ENCODE data around the gene TMEM92. TPM values are rescaled to one million over a fixed set of nuclear protein-coding genes. Genes with fewer than 3 reads are reported as not detected.

Gene TMEM92
- total RNA-seq = 2.4 TPM
- not detected for polyA plus RNA-seq (ENCODE audit: insufficient read depth, low read depth, low replicate concordance)
- long read RNA-seq, donor 1, partial matches to known transcripts = 0 of 1 reads
- long read RNA-seq, donor 1, other reads (novel, unspliced or antisense) = 0 of 1 reads
- long read RNA-seq, donor 2, partial matches to known transcripts = 0 of 1 reads
- long read RNA-seq, donor 2, other reads (novel, unspliced or antisense) = 0 of 1 reads
- long read RNA-seq, donor 3, partial matches to known transcripts = 0 of 1 reads
- long read RNA-seq, donor 3, other reads (novel, unspliced or antisense) = 0 of 1 reads
- long read RNA-seq, donor 4, partial matches to known transcripts = 0 of 1 reads
- long read RNA-seq, donor 4, other reads (novel, unspliced or antisense) = 0 of 1 reads
- long read RNA-seq, donor 5 = 0 reads
- long read RNA-seq, donor 6 = 0 reads
- long read RNA-seq, donor 7, partial matches to known transcripts = 0 of 3 reads
- long read RNA-seq, donor 7, other reads (novel, unspliced or antisense) = 2 of 3 reads
- long read RNA-seq, donor 8 = 0 reads
- long read RNA-seq, donor 9 = 0 reads
- long read RNA-seq, donor 10, partial matches to known transcripts = 0 of 2 reads
- long read RNA-seq, donor 10, other reads (novel, unspliced or antisense) = 0 of 2 reads

GRCh38 chr17:50274142-50274896, at the start of gene TMEM92:
TSS of gene TMEM92 (plus strand) at chr17:50274466. CDS start at chr17:50274502, 36 bp downstream.
- H3K27me3 ChIP-seq (ENCODE audit: control insufficient read depth, insufficient read depth, low read length) = no peaks in the 10 kb centered on the region
- no peak within 1 kb of the TSS for H3K27ac ChIP-seq (ENCODE audit: low read depth in 2 of 2, low read length in 2 of 2)
- no peak within 1 kb of the TSS for H3K9ac ChIP-seq (ENCODE audit: low read length in 3 of 3)
- peak in 4 of 5 donors; percentile 60 to 82 (median 73) for DNase-seq
- H3K9me3 ChIP-seq (ENCODE audit: control insufficient read depth in 2 of 3, insufficient read depth in 1 of 3, low read length in 3 of 3) = no peaks in the 10 kb centered on the region
- FAIRE-seq = no peak
- TF ChIP-seq, protein P1, sequence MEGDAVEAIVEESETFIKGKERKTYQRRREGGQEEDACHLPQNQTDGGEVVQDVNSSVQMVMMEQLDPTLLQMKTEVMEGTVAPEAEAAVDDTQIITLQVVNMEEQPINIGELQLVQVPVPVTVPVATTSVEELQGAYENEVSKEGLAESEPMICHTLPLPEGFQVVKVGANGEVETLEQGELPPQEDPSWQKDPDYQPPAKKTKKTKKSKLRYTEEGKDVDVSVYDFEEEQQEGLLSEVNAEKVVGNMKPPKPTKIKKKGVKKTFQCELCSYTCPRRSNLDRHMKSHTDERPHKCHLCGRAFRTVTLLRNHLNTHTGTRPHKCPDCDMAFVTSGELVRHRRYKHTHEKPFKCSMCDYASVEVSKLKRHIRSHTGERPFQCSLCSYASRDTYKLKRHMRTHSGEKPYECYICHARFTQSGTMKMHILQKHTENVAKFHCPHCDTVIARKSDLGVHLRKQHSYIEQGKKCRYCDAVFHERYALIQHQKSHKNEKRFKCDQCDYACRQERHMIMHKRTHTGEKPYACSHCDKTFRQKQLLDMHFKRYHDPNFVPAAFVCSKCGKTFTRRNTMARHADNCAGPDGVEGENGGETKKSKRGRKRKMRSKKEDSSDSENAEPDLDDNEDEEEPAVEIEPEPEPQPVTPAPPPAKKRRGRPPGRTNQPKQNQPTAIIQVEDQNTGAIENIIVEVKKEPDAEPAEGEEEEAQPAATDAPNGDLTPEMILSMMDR (IDR thresholded peaks at IDR 0.05; ENCODE audit: borderline replicate concordance, extremely low read depth, insufficient read depth) = no peak
- no peaks in the 10 kb centered on the region for H3K36me3 ChIP-seq (ENCODE audit: control insufficient read depth in 2 of 3, insufficient read depth in 3 of 3, low read length in 3 of 3)
- H3K4me1 ChIP-seq (ENCODE audit: control insufficient read depth in 2 of 3, insufficient read depth in 2 of 3, low read depth in 1 of 3, low read length in 3 of 3) = peaks cover 0 to 4% (median 0%) of the 10 kb centered on the region in 3 donors
- H3K4me3 ChIP-seq (ENCODE audit: low read length in 3 of 3) = no peak within 1 kb of the TSS
- intact Hi-C loops (cut with DNase I) = no loop called here

DNA sequence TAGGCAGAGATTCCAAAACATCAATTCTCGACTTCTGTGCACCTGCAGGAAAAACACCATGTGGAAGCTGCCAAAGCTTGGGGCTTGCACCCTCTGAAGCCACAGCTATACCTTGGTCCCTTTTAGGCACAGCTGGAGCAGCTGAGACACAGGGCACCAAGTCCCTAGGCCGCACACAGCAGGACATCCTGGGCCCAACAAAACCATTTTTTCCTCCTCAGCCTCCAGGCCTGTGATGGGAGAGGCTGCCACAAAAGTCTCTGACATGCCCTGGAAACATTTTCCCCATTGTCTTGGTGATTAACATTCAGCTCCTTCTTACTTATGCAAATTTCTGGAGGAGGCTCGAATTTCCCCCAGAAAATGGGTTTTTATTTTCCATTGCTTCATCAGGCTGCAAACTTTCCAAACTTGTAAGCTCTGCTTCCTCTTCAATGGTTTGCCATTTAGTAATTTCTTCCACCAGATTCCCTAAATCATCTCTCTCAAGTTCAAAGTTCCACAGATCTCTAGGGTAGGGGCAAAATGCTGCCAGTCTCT, 48.5 kb upstream of the TMEM92 start:
- Histone ChIP-seq H3K4me1 (ENCODE audit: control insufficient read depth in 2 of 3, insufficient read depth in 2 of 3, low read depth in 1 of 3, low read length in 3 of 3) (peaks cover 0 to 2% (median 0%) of the 10 kb centered on the region in 3 donors), H3K36me3 (ENCODE audit: control insufficient read depth in 2 of 3, insufficient read depth in 3 of 3, low read length in 3 of 3) (no peaks in the 10 kb centered on the region), H3K9ac (ENCODE audit: low read length in 3 of 3) (no peak overlapping the region), H3K27ac (ENCODE audit: low read depth in 2 of 2, low read length in 2 of 2) (no peak overlapping the region), H3K4me3 (ENCODE audit: low read length in 3 of 3) (no peak overlapping the region), H3K9me3 (ENCODE audit: control insufficient read depth in 2 of 3, insufficient read depth in 1 of 3, low read length in 3 of 3) (peaks cover 0 to 4% (median 2%) of the 10 kb centered on the region in 3 donors), H3K27me3 (ENCODE audit: control insufficient read depth, insufficient read depth, low read length) (no peaks in the 10 kb centered on the region)
- DNase-seq (no peak), FAIRE-seq (no peak)
- intact Hi-C loops (cut with DNase I) = no loop called here
- TF ChIP-seq, protein P1 (IDR thresholded peaks at IDR 0.05; ENCODE audit: borderline replicate concordance, extremely low read depth, insufficient read depth) = no peak

GRCh38 chr17:50234581-50234980, 39.7 kb upstream of the TMEM92 start:
- Histone ChIP-seq H3K4me1 (ENCODE audit: control insufficient read depth in 2 of 3, insufficient read depth in 2 of 3, low read depth in 1 of 3, low read length in 3 of 3) (no peaks in the 10 kb centered on the region), H3K36me3 (ENCODE audit: control insufficient read depth in 2 of 3, insufficient read depth in 3 of 3, low read length in 3 of 3) (no peaks in the 10 kb centered on the region), H3K27me3 (ENCODE audit: control insufficient read depth, insufficient read depth, low read length) (no peaks in the 10 kb centered on the region), H3K9ac (ENCODE audit: low read length in 3 of 3) (no peak overlapping the region), H3K4me3 (ENCODE audit: low read length in 3 of 3) (no peak overlapping the region), H3K27ac (ENCODE audit: low read depth in 2 of 2, low read length in 2 of 2) (no peak overlapping the region), H3K9me3 (ENCODE audit: control insufficient read depth in 2 of 3, insufficient read depth in 1 of 3, low read length in 3 of 3) (no peaks in the 10 kb centered on the region)
- intact Hi-C loops (cut with DNase I) = no loop called here
- FAIRE-seq (no peak), DNase-seq (no peak)
- TF ChIP-seq, protein P1 (IDR thresholded peaks at IDR 0.05; ENCODE audit: borderline replicate concordance, extremely low read depth, insufficient read depth) = no peak

Data from kidney (tissue), 22 donors.